ENCODE results near the gene VEGFC. TPM values are rescaled to one million over a fixed set of nuclear protein-coding genes. Genes with fewer than 3 reads are reported as not detected.

The VEGFC gene
- total RNA-seq, 2 donors from 2014 or later, result 0.60 to 0.95 TPM

DNA sequence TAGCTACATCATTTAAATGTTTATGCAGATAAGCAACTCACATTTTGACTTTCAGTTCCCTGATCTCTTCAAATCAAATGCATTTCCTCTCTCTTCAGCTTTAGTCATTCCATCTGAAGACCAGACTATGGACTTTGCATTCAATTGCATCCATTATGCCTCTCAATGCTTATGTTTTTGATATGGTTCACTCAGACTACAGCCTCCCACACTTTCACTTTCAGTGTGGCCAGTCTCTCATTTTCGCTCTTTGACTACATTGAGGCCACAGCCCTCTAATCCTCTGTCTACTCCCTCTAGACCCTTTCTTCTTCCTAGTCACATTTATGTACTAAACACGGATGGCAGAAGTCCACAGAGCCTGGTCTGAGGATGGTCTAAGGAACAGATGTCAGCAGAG is 24.5 kb upstream of the VEGFC start:
- no peaks in the 10 kb centered on the region for H3K9me3 Mint-ChIP-seq
- no peaks in the 10 kb centered on the region for H3K9me3 ChIP-seq (ENCODE audit: control insufficient read depth, low read length)
- WGBS, 2 experiments (ENCODE audit: insufficient coverage in 1 of 2, insufficient read length in 1 of 2), result 86 to 100% methylated on average over 1 to 2 of the region's 2 CpGs
- no peak overlapping the region for H3K4me3 ChIP-seq (ENCODE audit: low read length)
- no peaks in the 10 kb centered on the region for H3K36me3 ChIP-seq (ENCODE audit: control insufficient read depth, insufficient read depth, low read length)
- H3K36me3 Mint-ChIP-seq (ENCODE audit: low read depth), result no peaks in the 10 kb centered on the region
- H3K4me3 Mint-ChIP-seq, result no peak overlapping the region
- DNase-seq, result no peak
- no peaks in the 10 kb centered on the region for H3K27me3 Mint-ChIP-seq (ENCODE audit: insufficient read depth)
- no peaks in the 10 kb centered on the region for H3K4me1 Mint-ChIP-seq
- TF ChIP-seq CTCF (conservative IDR thresholded peaks at IDR 0.05), result no peak
- no peak overlapping the region for H3K27ac ChIP-seq (ENCODE audit: low read depth, low read length)
- no peaks in the 10 kb centered on the region for H3K4me1 ChIP-seq (ENCODE audit: control insufficient read depth, insufficient read depth, low read length)
- H3K27ac Mint-ChIP-seq, result no peak overlapping the region
- no peaks in the 10 kb centered on the region for H3K27me3 ChIP-seq (ENCODE audit: control insufficient read depth, insufficient read depth, low read length, poor library complexity, severe bottlenecking)
- H3K9ac ChIP-seq (ENCODE audit: extremely low read depth, low read length, poor library complexity, severe bottlenecking), result no peak overlapping the region

GRCh38 chr4:176814770-176815169 is 22.0 kb upstream of the VEGFC start:
- no peak for TF ChIP-seq CTCF (conservative IDR thresholded peaks at IDR 0.05)
- Mint-ChIP-seq H3K4me1 (no peaks in the 10 kb centered on the region), H3K4me3 (no peak overlapping the region), H3K36me3 (ENCODE audit: low read depth) (no peaks in the 10 kb centered on the region), H3K9me3 (no peaks in the 10 kb centered on the region), H3K27me3 (ENCODE audit: insufficient read depth) (no peaks in the 10 kb centered on the region), H3K27ac (no peak overlapping the region)
- Histone ChIP-seq H3K4me3 (ENCODE audit: low read length) (no peak overlapping the region), H3K27ac (ENCODE audit: low read depth, low read length) (no peak overlapping the region), H3K36me3 (ENCODE audit: control insufficient read depth, insufficient read depth, low read length) (no peaks in the 10 kb centered on the region), H3K9me3 (ENCODE audit: control insufficient read depth, low read length) (no peaks in the 10 kb centered on the region), H3K27me3 (ENCODE audit: control insufficient read depth, insufficient read depth, low read length, poor library complexity, severe bottlenecking) (no peaks in the 10 kb centered on the region), H3K9ac (ENCODE audit: extremely low read depth, low read length, poor library complexity, severe bottlenecking) (no peak overlapping the region), H3K4me1 (ENCODE audit: control insufficient read depth, insufficient read depth, low read length) (no peaks in the 10 kb centered on the region)
- 89 to 90% methylated on average over 5 of the region's 6 CpGs for WGBS, 2 experiments (ENCODE audit: insufficient coverage in 1 of 2, insufficient read length in 1 of 2)
- DNase-seq, result no peak

DNA sequence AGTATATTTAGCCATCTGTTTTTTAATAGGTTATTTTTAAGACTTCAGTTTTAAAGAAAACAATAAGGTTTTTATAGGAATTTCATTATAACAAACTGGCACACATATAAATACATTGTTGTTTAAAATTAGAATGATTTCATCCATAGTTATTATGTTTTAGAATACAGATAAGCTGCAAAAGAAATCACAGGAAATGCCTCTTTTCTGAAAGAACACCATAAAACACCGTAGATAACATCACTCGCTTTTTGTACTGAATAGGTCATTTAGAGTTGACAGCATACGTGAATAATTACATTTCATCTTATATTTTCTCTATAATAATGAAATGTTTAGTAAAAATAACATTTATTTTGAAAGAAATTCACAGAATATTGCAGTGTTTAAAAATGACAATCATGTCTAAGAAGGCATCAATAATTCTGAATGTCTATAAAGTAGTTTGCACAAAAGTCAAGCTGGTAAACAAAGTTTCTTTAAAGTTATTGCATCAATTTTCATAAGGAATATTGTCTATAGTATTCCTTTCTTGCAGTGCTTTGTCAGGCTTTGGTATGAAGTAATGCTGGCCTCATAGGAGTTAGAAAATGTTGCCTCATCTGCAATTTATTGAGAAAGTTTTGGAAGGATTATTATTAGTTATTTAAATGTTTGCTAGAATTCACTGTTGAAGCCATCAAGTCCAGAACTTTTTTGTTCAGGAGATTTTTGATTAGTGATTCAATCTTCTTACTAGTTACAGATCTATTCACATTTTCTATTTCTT is 17.9 kb upstream of the VEGFC start:
- Mint-ChIP-seq H3K27ac (no peak overlapping the region), H3K4me1 (no peaks in the 10 kb centered on the region), H3K4me3 (no peak overlapping the region), H3K27me3 (ENCODE audit: insufficient read depth) (no peaks in the 10 kb centered on the region), H3K9me3 (peaks cover 2% of the 10 kb centered on the region), H3K36me3 (ENCODE audit: low read depth) (no peaks in the 10 kb centered on the region)
- TF ChIP-seq CTCF (conservative IDR thresholded peaks at IDR 0.05), result no peak
- Histone ChIP-seq H3K27me3 (ENCODE audit: control insufficient read depth, insufficient read depth, low read length, poor library complexity, severe bottlenecking) (no peaks in the 10 kb centered on the region), H3K36me3 (ENCODE audit: control insufficient read depth, insufficient read depth, low read length) (no peaks in the 10 kb centered on the region), H3K4me3 (ENCODE audit: low read length) (no peak overlapping the region), H3K9me3 (ENCODE audit: control insufficient read depth, low read length) (peaks cover 4% of the 10 kb centered on the region), H3K9ac (ENCODE audit: extremely low read depth, low read length, poor library complexity, severe bottlenecking) (no peak overlapping the region), H3K27ac (ENCODE audit: low read depth, low read length) (no peak overlapping the region), H3K4me1 (ENCODE audit: control insufficient read depth, insufficient read depth, low read length) (no peaks in the 10 kb centered on the region)
- DNase-seq, result no peak
- WGBS, 2 experiments (ENCODE audit: insufficient coverage in 1 of 2, insufficient read length in 1 of 2), result 94% methylated on average over 2 of the region's 3 CpGs; no CpG with 5 or more reads in 1 of the 2 experiments
